Adipocyte (in vitro differentiated cells): ENCODE data around the gene PARP16.
"Not testable (repeated sequence)": the region's sequence is repeated elsewhere in the genome, so short reads cannot be mapped to it uniquely, and the experiment has no call there.

Experiments used
- DNase-seq: peaks from one replicate; pipeline ENCODE4 v3.0.0-alpha.2; 2015; ENCODE audit warnings: low read depth
- H3K27me3 ChIP-seq: replicated peaks from 2 replicates; pipeline ENCODE4 v1.7.0; 2013; ENCODE audit warnings: mild to moderate bottlenecking, low read length, moderate library complexity; ENCODE audit not compliant: control insufficient read depth, insufficient read depth
- H3K36me3 ChIP-seq: 2 replicates; pipeline ENCODE4 v1.7.0; 2013; ENCODE audit warnings: low read length, mild to moderate bottlenecking, moderate library complexity; ENCODE audit not compliant: control insufficient read depth, insufficient read depth, severe bottlenecking
- H3K4me1 ChIP-seq: 2 replicates; pipeline ENCODE4 v1.7.0; 2013; ENCODE audit warnings: mild to moderate bottlenecking, low read length, moderate library complexity; ENCODE audit not compliant: control insufficient read depth, insufficient read depth
- H3K4me3 ChIP-seq: 2 replicates; pipeline ENCODE4 v1.7.0; 2013; ENCODE audit warnings: mild to moderate bottlenecking, low read length, moderate library complexity
- H3K9ac ChIP-seq: 2 replicates; pipeline ENCODE4 v1.7.0; 2013; ENCODE audit warnings: mild to moderate bottlenecking, low read length, moderate library complexity
- H3K9me3 ChIP-seq: 2 replicates; pipeline ENCODE4 v1.7.0; 2013; ENCODE audit warnings: mild to moderate bottlenecking, low read length, moderate library complexity; ENCODE audit not compliant: control insufficient read depth

Gene PARP16

DNA sequence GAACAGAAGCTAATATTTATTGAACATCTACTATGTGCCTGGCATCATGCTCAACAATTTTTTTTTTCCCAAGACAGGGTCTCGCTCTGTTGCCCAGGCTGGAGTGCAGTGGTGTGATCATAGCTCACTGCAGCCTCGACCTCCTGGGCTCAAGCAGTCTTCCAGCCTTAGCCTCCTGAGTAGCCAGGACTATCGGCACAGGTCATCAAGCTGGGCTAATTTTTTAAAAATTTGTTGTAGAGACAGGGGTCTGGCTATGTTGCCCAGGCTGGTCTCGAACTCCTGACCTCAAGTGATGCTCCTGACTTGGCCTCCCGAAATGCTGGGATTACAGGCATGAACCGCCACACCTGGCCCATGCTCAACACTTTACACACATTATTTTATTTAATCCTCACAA, 39.7 kb downstream of the PARP16 start:
- H3K36me3 ChIP-seq: no peaks in the 10 kb centered on the region
- no peak overlapping the region for H3K4me3 ChIP-seq
- H3K9me3 ChIP-seq: no peaks in the 10 kb centered on the region
- no peaks in the 10 kb centered on the region for H3K27me3 ChIP-seq
- H3K9ac ChIP-seq: no peak overlapping the region
- H3K4me1 ChIP-seq: peaks cover 14% of the 10 kb centered on the region
- DNase-seq: no peak

DNA sequence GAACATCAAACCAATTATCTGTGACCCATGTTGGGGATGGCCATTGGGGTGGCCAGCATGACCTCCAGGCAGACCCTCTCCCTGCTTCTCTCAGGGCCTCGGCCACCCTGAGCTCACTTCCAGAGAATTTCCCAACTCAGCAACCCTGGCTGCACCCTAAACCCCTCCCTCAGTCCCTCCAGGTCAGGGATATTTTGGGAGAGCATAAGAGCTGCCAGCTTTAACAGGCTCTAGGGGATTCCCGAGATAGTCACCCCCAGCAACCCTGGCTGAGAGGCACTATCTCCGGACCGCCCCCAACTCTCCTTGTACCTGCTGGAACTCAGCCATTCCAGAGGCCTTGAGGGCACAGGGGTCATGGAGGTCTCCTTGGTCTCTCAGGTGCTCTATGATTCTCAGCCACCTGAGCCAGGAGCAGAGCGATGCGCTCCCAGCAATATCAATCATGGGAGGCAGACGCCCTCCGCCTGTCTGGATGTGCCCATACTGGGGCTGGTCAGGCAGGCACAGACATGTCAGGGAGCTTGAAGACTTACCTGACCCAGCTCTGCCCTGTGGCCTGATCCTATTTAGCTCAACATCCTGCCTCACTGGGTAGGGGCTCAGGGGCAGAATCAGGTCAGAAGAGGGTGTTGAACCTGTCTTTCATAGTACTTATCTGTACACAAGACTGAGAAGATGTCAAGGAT, 40.5 kb downstream of the PARP16 start:
- Histone ChIP-seq H3K9ac (no peak overlapping the region), H3K36me3 (no peaks in the 10 kb centered on the region), H3K9me3 (no peaks in the 10 kb centered on the region), H3K4me1 (peaks cover 14% of the 10 kb centered on the region), H3K4me3 (no peak overlapping the region), H3K27me3 (no peaks in the 10 kb centered on the region)
- DNase-seq: no peak

DNA sequence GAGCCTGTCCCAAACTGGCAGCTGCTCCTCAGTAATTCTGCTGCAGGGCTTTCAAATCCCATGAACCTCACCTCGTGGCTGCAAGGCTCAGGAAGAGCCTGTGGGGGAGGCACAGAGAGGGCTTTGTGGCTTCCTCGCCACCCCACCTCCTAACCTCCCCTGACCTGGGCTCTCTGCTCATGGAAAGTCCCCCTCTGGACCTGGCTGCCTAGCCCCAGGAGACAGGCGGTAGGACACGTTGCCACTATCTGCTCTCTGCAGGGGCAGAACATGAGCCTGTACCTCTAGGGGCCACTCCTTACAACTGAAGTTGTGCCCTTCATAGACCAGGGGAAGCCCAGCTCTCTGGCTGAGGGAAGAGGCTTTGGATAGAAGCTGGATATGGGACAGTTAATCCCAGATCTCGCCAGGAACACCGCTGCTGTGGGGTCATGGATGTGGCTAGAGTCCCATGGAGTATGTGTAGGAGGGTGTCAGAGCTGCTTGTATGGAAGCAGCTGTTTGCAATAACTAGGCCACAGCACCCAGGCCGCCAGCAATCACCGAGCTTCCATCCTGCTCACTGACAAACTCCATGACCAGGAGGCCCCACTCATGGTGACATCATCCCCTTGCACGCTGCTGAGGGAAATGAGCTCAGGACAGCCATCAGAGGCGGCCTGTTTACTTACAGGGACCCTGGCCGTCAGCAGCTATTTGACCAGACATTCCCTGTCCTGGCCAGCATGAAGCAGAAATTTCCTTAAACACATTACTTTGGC, 41.4 kb downstream of the PARP16 start:
- no peaks in the 10 kb centered on the region for H3K9me3 ChIP-seq
- H3K4me1 ChIP-seq: peaks cover 14% of the 10 kb centered on the region
- no peak overlapping the region for H3K9ac ChIP-seq
- DNase-seq: peak; percentile 61
- no peaks in the 10 kb centered on the region for H3K27me3 ChIP-seq
- no peaks in the 10 kb centered on the region for H3K36me3 ChIP-seq
- no peak overlapping the region for H3K4me3 ChIP-seq

DNA sequence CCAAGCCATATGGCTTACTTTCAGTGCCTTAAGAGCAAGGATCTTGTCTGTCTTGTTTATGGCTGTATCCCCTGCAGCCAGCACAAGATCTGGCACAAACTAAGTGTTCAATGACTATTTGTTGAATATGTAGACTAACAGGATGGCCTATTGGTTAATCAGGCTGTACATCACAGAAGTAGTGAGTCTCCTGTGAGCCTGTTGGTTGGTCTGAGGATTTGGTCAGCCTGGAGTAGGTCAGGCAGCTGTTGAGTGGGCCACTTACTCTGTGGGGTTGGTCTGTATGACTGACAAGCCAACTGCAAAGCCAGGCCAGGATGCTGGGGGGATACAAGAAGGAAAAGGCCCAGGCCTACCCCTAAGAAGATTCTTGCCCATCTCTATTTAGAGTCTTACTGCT, 42.0 kb downstream of the PARP16 start:
- Histone ChIP-seq H3K9me3 (no peaks in the 10 kb centered on the region), H3K36me3 (no peaks in the 10 kb centered on the region), H3K27me3 (no peaks in the 10 kb centered on the region), H3K4me1 (peaks cover 14% of the 10 kb centered on the region), H3K4me3 (no peak overlapping the region), H3K9ac (no peak overlapping the region)
- no peak for DNase-seq

DNA sequence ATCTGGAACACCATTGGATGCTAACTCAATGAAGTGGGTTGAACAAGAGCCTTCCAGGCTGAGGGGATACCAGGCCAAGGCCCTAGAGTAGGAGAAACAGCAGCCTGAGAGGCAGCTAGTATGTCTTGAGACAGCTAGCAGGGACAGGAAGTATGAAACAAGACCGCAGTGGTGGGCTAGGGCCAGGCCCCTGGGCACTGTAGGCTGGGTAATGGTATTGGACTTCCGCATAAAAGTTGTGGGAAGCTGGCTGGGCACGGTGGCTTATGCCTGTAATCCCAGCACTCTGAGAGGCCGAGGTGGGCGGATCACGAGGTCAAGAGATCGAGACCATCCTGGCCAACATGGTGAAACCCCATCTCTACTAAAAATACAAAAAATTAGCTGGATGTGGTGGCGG, 50.2 kb downstream of the PARP16 start:
- not testable (repeated sequence) for H3K9ac ChIP-seq, H3K4me3 ChIP-seq, H3K9me3 ChIP-seq, H3K27me3 ChIP-seq, H3K36me3 ChIP-seq, DNase-seq
- H3K4me1 ChIP-seq: peaks cover 34% of the 10 kb centered on the region

- H3K9ac ChIP-seq: no peak overlapping the region
- peaks cover 39% of the 10 kb centered on the region for H3K4me1 ChIP-seq
- no peak overlapping the region for H3K4me3 ChIP-seq
- DNase-seq: no peak
- H3K27me3 ChIP-seq: no peaks in the 10 kb centered on the region
- H3K9me3 ChIP-seq: no peaks in the 10 kb centered on the region
- H3K36me3 ChIP-seq: no peaks in the 10 kb centered on the region
Measured at GRCh38 chr15:65233696-65234095, 53.0 kb downstream of the PARP16 start.

DNA sequence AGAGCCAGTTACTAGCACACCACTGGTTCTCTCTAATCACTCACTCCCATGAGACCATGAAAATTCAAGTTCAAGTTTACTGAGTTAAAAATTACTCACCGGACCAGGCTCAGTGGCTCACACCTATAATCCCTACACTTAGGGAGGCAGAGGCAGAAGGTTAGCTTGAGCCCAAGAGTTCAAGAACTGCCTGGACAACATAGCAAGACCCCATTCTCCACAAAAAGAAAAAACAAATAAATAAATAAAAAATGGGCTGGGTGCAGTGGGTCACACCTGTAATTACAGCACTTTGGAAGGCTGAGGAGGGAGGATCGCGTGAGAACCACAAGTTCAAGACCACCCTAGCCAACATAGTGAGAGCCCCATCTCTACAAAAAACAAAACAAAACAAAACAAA, 54.2 kb downstream of the PARP16 start:
- Histone ChIP-seq H3K4me1 (peaks cover 37% of the 10 kb centered on the region), H3K9me3 (no peaks in the 10 kb centered on the region), H3K4me3 (no peak overlapping the region), H3K36me3 (no peaks in the 10 kb centered on the region), H3K9ac (no peak overlapping the region), H3K27me3 (no peaks in the 10 kb centered on the region)
- no peak for DNase-seq

- DNase-seq: no peak
- no peak overlapping the region for H3K4me3 ChIP-seq
Measured at GRCh38 chr15:65231306-65231705, 55.4 kb downstream of the PARP16 start.

GRCh38 chr15:65226901-65227300, 59.8 kb downstream of the PARP16 start:
- H3K4me1 ChIP-seq, H3K9ac ChIP-seq, H3K9me3 ChIP-seq, H3K4me3 ChIP-seq, H3K27me3 ChIP-seq, DNase-seq, H3K36me3 ChIP-seq: not testable (repeated sequence)

More at GRCh38 chr15:65231306-65231705, 55.4 kb downstream of the PARP16 start:
- Histone ChIP-seq H3K4me1 (peaks cover 28% of the 10 kb centered on the region), H3K9me3 (no peaks in the 10 kb centered on the region), H3K36me3 (no peaks in the 10 kb centered on the region), H3K9ac (no peak overlapping the region), H3K27me3 (no peaks in the 10 kb centered on the region)

GRCh38 chr15:65226221-65226620, 60.5 kb downstream of the PARP16 start:
- Histone ChIP-seq H3K9ac (no peak overlapping the region), H3K27me3 (no peaks in the 10 kb centered on the region), H3K4me1 (peaks cover 3% of the 10 kb centered on the region), H3K4me3 (no peak overlapping the region), H3K36me3 (no peaks in the 10 kb centered on the region), H3K9me3 (no peaks in the 10 kb centered on the region)
- no peak for DNase-seq

- no peak for DNase-seq
- H3K27me3 ChIP-seq: no peaks in the 10 kb centered on the region
- no peaks in the 10 kb centered on the region for H3K4me1 ChIP-seq
- no peak overlapping the region for H3K4me3 ChIP-seq
- H3K9ac ChIP-seq: no peak overlapping the region
- H3K36me3 ChIP-seq: no peaks in the 10 kb centered on the region
- H3K9me3 ChIP-seq: no peaks in the 10 kb centered on the region
Measured at GRCh38 chr15:65223996-65224395, 62.7 kb downstream of the PARP16 start.
